Astrocyte (in vitro differentiated cells and primary cell): ENCODE data around the gene ASPSCR1. TPM values are rescaled to one million over a fixed set of nuclear protein-coding genes. Genes with fewer than 3 reads are reported as not detected.

Source experiments
- DNase-seq: peaks from one replicate; pipeline ENCODE4 v3.0.0-alpha.2; 2010; ENCODE audit warnings: low read depth
- FAIRE-seq: peaks from 2 replicates; lab custom pipeline; 2011; peaks lifted over from hg19 to GRCh38; lab: Jason Lieb, UNC
- H2AFZ ChIP-seq: 2 replicates; pipeline ENCODE4 v1.6.0; 2012; ENCODE audit warnings: low read depth, low read length, inconsistent platforms
- H3K27ac ChIP-seq: 2 replicates; pipeline ENCODE4 v1.5.1; 2011; ENCODE audit warnings: low read depth, low read length, inconsistent platforms
- H3K27me3 ChIP-seq: 2 replicates; pipeline ENCODE4 v1.6.0; 2011; ENCODE audit warnings: low read length, inconsistent platforms; ENCODE audit not compliant: insufficient read depth
- H3K36me3 ChIP-seq: 2 replicates; pipeline ENCODE4 v1.5.1; 2011; ENCODE audit warnings: low read length, inconsistent platforms; ENCODE audit not compliant: insufficient read depth
- H3K4me1 ChIP-seq: 2 replicates; pipeline ENCODE4 v1.5.1; 2011; ENCODE audit warnings: low read length, inconsistent platforms; ENCODE audit not compliant: insufficient read depth
- H3K4me2 ChIP-seq: 2 replicates; pipeline ENCODE4 v1.6.0; 2012; ENCODE audit warnings: low read length, inconsistent platforms
- H3K4me3 ChIP-seq: 2 replicates; pipeline ENCODE4 v1.5.1; 2011; ENCODE audit warnings: low read depth, mild to moderate bottlenecking, low read length, inconsistent platforms; ENCODE audit not compliant: insufficient read depth
- H3K79me2 ChIP-seq: 2 replicates; pipeline ENCODE4 v1.6.0; 2012; ENCODE audit warnings: mild to moderate bottlenecking, low read length, inconsistent platforms; ENCODE audit not compliant: insufficient read depth
- H3K9ac ChIP-seq: 2 replicates; pipeline ENCODE4 v1.6.0; 2012; ENCODE audit warnings: mild to moderate bottlenecking, low read length, inconsistent platforms
- H3K9me3 ChIP-seq: 2 replicates; pipeline ENCODE4 v1.5.1; 2012; ENCODE audit warnings: low read depth, mild to moderate bottlenecking, low read length, inconsistent platforms; ENCODE audit not compliant: insufficient read depth
- H4K20me1 ChIP-seq: 2 replicates; pipeline ENCODE4 v1.6.0; 2012; ENCODE audit warnings: low read length, inconsistent platforms; ENCODE audit not compliant: insufficient read depth
- H3K27ac Mint-ChIP-seq: one replicate; pipeline ENCODE4 v1.8.0; 2021; ENCODE audit warnings: mild to moderate bottlenecking, mixed read lengths; ENCODE audit not compliant: unreplicated experiment
- H3K27me3 Mint-ChIP-seq: one replicate; pipeline ENCODE4 v1.8.0; 2021; ENCODE audit warnings: low read depth, mixed read lengths; ENCODE audit not compliant: unreplicated experiment
- H3K36me3 Mint-ChIP-seq: one replicate; pipeline ENCODE4 v1.8.0; 2021; ENCODE audit warnings: low read depth, mixed read lengths; ENCODE audit not compliant: unreplicated experiment
- H3K4me1 Mint-ChIP-seq: one replicate; pipeline ENCODE4 v1.8.0; 2021; ENCODE audit warnings: low read depth, mixed read lengths; ENCODE audit not compliant: unreplicated experiment
- H3K4me3 Mint-ChIP-seq: one replicate; pipeline ENCODE4 v1.8.0; 2021; ENCODE audit warnings: mild to moderate bottlenecking, moderate library complexity, mixed read lengths; ENCODE audit not compliant: unreplicated experiment
- H3K9me3 Mint-ChIP-seq: one replicate; pipeline ENCODE4 v1.8.0; 2021; ENCODE audit warnings: mild to moderate bottlenecking, mixed read lengths; ENCODE audit not compliant: unreplicated experiment
- CTCF ChIP-seq: IDR thresholded peaks from 2 replicates; pipeline ENCODE4 v1.5.1; 2011; ENCODE audit warnings: low read depth, mild to moderate bottlenecking, inconsistent platforms, low read length, moderate library complexity; ENCODE audit not compliant: insufficient read depth
- EZH2 ChIP-seq: IDR thresholded peaks from 2 replicates; pipeline ENCODE4 v1.6.1; 2012; ENCODE audit warnings: mild to moderate bottlenecking, low read length, inconsistent platforms; ENCODE audit not compliant: insufficient read depth
- total RNA-seq: library from RNA; stranded (reverse); gene quantifications from 2 replicates; pipeline ENCODE4 v1.2.1, GENCODE V29; 2021

Gene ASPSCR1
- total RNA-seq, 1 donor from 2014 or later: 25.5 TPM

- Histone ChIP-seq H3K4me3 (no peak overlapping the region), H3K4me2 (no peak overlapping the region), H3K4me1 (no peaks in the 10 kb centered on the region), H3K9me3 (no peaks in the 10 kb centered on the region), H2AFZ (no peak overlapping the region), H3K27me3 (no peaks in the 10 kb centered on the region), H3K9ac (no peak overlapping the region), H3K79me2 (no peaks in the 10 kb centered on the region), H4K20me1 (peaks cover 24% of the 10 kb centered on the region), H3K36me3 (peaks cover 14% of the 10 kb centered on the region), H3K27ac (no peak overlapping the region)
- FAIRE-seq: no peak
- H3K36me3 Mint-ChIP-seq: peaks cover 18% of the 10 kb centered on the region
- peaks cover 5% of the 10 kb centered on the region for H3K4me1 Mint-ChIP-seq
- no peak for DNase-seq
- no peaks in the 10 kb centered on the region for H3K27me3 Mint-ChIP-seq
- TF ChIP-seq EZH2 (no peak), CTCF (no peak)
- H3K4me3 Mint-ChIP-seq: no peak overlapping the region
- H3K27ac Mint-ChIP-seq: no peak overlapping the region
- no peaks in the 10 kb centered on the region for H3K9me3 Mint-ChIP-seq
Measured at GRCh38 chr17:81984773-81985410, 7.5 kb downstream of the ASPSCR1 start.

- H3K36me3 ChIP-seq: peaks cover 10% of the 10 kb centered on the region
- H3K79me2 ChIP-seq: no peaks in the 10 kb centered on the region
- TF ChIP-seq EZH2: no peak
- no peak for TF ChIP-seq CTCF
- no peak overlapping the region for H3K27ac Mint-ChIP-seq
- peaks cover 19% of the 10 kb centered on the region for H3K36me3 Mint-ChIP-seq
- no peak overlapping the region for H3K4me3 Mint-ChIP-seq
- no peaks in the 10 kb centered on the region for H3K4me1 Mint-ChIP-seq
- H3K27me3 Mint-ChIP-seq: no peaks in the 10 kb centered on the region
- H3K27me3 ChIP-seq: no peaks in the 10 kb centered on the region
- H3K27ac ChIP-seq: no peak overlapping the region
- FAIRE-seq: no peak
- H3K4me1 ChIP-seq: peaks cover 3% of the 10 kb centered on the region
- DNase-seq: no peak
- no peak overlapping the region for H2AFZ ChIP-seq
- peaks cover 5% of the 10 kb centered on the region for H3K9me3 Mint-ChIP-seq
- H3K9me3 ChIP-seq: no peaks in the 10 kb centered on the region
- H4K20me1 ChIP-seq: peaks cover 35% of the 10 kb centered on the region
- no peak overlapping the region for H3K9ac ChIP-seq
- no peak overlapping the region for H3K4me3 ChIP-seq
- H3K4me2 ChIP-seq: no peak overlapping the region
Measured at GRCh38 chr17:81986606-81987005, 9.2 kb downstream of the ASPSCR1 start.

GRCh38 chr17:81987161-81987770 is 9.8 kb downstream of the ASPSCR1 start:
- Histone ChIP-seq H3K27me3 (no peaks in the 10 kb centered on the region), H3K79me2 (peaks cover 1% of the 10 kb centered on the region), H2AFZ (no peak overlapping the region), H3K9ac (no peak overlapping the region), H4K20me1 (peaks cover 41% of the 10 kb centered on the region), H3K36me3 (peaks cover 10% of the 10 kb centered on the region), H3K4me3 (no peak overlapping the region), H3K27ac (no peak overlapping the region), H3K4me2 (no peak overlapping the region), H3K4me1 (peaks cover 10% of the 10 kb centered on the region), H3K9me3 (no peaks in the 10 kb centered on the region)
- TF ChIP-seq EZH2: no peak
- no peak for TF ChIP-seq CTCF
- Mint-ChIP-seq H3K9me3 (peaks cover 5% of the 10 kb centered on the region), H3K36me3 (peaks cover 19% of the 10 kb centered on the region), H3K27ac (no peak overlapping the region), H3K4me1 (no peaks in the 10 kb centered on the region), H3K4me3 (no peak overlapping the region), H3K27me3 (no peaks in the 10 kb centered on the region)
- DNase-seq: no peak
- no peak for FAIRE-seq
